Esophagus squamous epithelium (tissue), 4 donors: ENCODE measurements around the gene DOCK10.

Source experiments
- CTCF ChIP-seq, 6 experiments: fragments of 450-650 bp in 4 of 6; fragments of 200-600 bp in 2 of 6; sonication (generic) in 2 of 6; IDR thresholded peaks; one replicate each; pipeline ENCODE4 v1.5.1; 2016 to 2019; ENCODE audit warnings: antibody characterized with exemption in 6 of 6, mild to moderate bottlenecking in 4 of 6, moderate library complexity in 4 of 6
- POLR2A ChIP-seq, 4 donors: fragments of 450-650 bp; IDR thresholded peaks; one replicate each; pipeline ENCODE4 v1.6.1; 2017; ENCODE audit warnings: antibody characterized with exemption in 4 of 4, mild to moderate bottlenecking in 4 of 4, moderate library complexity in 3 of 4

- TF ChIP-seq POLR2A (IDR thresholded peaks at IDR 0.05) = no peak
- peak; percentile 57 to 84 (median 76) for TF ChIP-seq CTCF (IDR thresholded peaks at IDR 0.05)
Measured at GRCh38 chr2:225002039-225002655, 40.1 kb downstream of the DOCK10 start.
